ENCODE data around the gene MYO7B. TPM values are rescaled to one million over a fixed set of nuclear protein-coding genes. Genes with fewer than 3 reads are reported as not detected.

The MYO7B gene
- total RNA-seq, 1 experiment from 2014 or later, result 28.0 TPM

DNA sequence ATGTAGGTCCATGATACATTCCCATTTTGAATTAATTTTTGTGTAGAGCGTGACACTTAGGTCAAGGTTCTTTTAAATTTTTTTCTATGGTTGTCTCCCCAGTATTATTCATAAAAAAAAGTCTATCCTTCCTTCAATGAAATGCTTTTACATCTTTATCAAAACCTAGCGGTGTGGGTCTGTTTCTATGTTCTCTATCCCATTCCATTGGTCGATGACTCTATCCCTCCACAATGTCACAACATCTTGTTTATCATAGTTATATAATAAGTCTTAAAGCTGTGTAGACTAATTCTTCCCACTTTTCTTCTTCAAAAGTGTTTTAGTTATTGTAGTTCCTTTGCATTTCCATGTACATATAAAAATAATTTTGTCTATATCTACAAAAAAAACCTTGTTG is 63.2 kb downstream of the MYO7B start:
- POLR2A ChIA-PET (ENCODE audit: unreplicated experiment), result interaction anchor here (0.6 kb wide), 1 partner anchor 271 kb away, joined by 4 read pairs; no protein-coding TSS in a partner anchor
- no peak overlapping the region for H2AFZ ChIP-seq (ENCODE audit: low read length)
- peaks cover 40% of the 10 kb centered on the region for H3K4me1 ChIP-seq (ENCODE audit: insufficient read depth, low read length)
- H3F3A ChIP-seq (ENCODE audit: low read length, unreplicated experiment), result peaks cover 9% of the 10 kb centered on the region
- H3K9ac ChIP-seq (ENCODE audit: low read length), result peak overlapping the region; percentile 32
- no peaks in the 10 kb centered on the region for H3K36me3 ChIP-seq (ENCODE audit: low read depth, low read length)
- no peaks in the 10 kb centered on the region for H4K20me1 ChIP-seq (ENCODE audit: low read length)
- BruUV-seq (replicated peaks), result no TSS peak
- TF ChIP-seq, protein P1, sequence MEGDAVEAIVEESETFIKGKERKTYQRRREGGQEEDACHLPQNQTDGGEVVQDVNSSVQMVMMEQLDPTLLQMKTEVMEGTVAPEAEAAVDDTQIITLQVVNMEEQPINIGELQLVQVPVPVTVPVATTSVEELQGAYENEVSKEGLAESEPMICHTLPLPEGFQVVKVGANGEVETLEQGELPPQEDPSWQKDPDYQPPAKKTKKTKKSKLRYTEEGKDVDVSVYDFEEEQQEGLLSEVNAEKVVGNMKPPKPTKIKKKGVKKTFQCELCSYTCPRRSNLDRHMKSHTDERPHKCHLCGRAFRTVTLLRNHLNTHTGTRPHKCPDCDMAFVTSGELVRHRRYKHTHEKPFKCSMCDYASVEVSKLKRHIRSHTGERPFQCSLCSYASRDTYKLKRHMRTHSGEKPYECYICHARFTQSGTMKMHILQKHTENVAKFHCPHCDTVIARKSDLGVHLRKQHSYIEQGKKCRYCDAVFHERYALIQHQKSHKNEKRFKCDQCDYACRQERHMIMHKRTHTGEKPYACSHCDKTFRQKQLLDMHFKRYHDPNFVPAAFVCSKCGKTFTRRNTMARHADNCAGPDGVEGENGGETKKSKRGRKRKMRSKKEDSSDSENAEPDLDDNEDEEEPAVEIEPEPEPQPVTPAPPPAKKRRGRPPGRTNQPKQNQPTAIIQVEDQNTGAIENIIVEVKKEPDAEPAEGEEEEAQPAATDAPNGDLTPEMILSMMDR (conservative IDR thresholded peaks at IDR 0.05; ENCODE audit: low read depth, low read length), result no peak
- no peak for TF ChIP-seq EZH2phosphoT487 (IDR thresholded peaks at IDR 0.05; ENCODE audit: borderline replicate concordance, low read length)
- TF ChIP-seq EZH2 (IDR thresholded peaks at IDR 0.05; ENCODE audit: low read length, unreplicated experiment), result no peak
- H3K27me3 ChIP-seq (ENCODE audit: low read length), result no peaks in the 10 kb centered on the region
- H3K4me2 ChIP-seq (ENCODE audit: low read length), result peak overlapping the region; percentile 54
- no peak for DNase-seq
- peaks cover 10% of the 10 kb centered on the region; the same call in 1 of the 2 replicates for H3K9me3 ChIP-seq (ENCODE audit: low read length)
- no peaks in the 10 kb centered on the region for H3K9me2 ChIP-seq (replicated peaks; ENCODE audit: low read length)
- 0 out of 2 replicates have a peak overlapping the region, but pooled peaks have one; percentile 18 for H3K4me3 ChIP-seq (ENCODE audit: low read length)
- no peaks in the 10 kb centered on the region for H3K79me2 ChIP-seq (ENCODE audit: low read length)
- peak overlapping the region; percentile 83 for H3K27ac ChIP-seq (ENCODE audit: low read length)
- intact Hi-C loops (cut with micrococcal nuclease), result loop anchor here (2.0 kb wide), 2 partner anchors 16 to 50 kb away; no protein-coding TSS in a partner anchor
- no peak for ATAC-seq
- CTCF ChIA-PET, result interaction anchor here (0.7 kb wide), 1 partner anchor 39 kb away, joined by 3 read pairs; no protein-coding TSS in a partner anchor

DNA sequence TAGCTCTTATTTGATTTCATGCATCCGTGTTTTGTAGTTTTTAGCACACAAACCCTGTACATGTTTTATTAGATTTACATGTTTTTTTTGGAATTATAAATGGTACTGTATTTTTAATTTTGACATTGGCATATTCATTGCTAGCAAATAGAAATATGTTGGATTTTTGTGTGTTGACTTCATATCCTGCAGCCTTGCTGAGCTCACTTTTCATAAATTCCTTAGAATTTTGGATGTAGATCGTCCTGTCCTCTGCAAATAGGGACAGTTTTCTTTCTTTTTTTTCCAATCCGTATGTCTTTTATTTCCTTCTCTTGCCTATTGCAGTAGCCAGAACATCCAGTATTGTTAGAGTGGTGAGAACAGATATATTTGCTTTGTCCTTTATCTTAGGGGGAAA is 63.7 kb downstream of the MYO7B start:
- H4K20me1 ChIP-seq (ENCODE audit: low read length), result no peaks in the 10 kb centered on the region
- POLR2A ChIA-PET (ENCODE audit: unreplicated experiment), result interaction anchor here (0.6 kb wide), 1 partner anchor 272 kb away, joined by 4 read pairs; no protein-coding TSS in a partner anchor

More for the DNA sequence above, 63.7 kb downstream of the MYO7B start:
- ATAC-seq (peak; percentile 13; the same call in 1 of the 2 replicates), DNase-seq (peak; percentile 36)
- H3K4me1 ChIP-seq (ENCODE audit: insufficient read depth, low read length), result peaks cover 40% of the 10 kb centered on the region
- peaks cover 9% of the 10 kb centered on the region for H3F3A ChIP-seq (ENCODE audit: low read length, unreplicated experiment)
- H3K36me3 ChIP-seq (ENCODE audit: low read depth, low read length), result no peaks in the 10 kb centered on the region
- TF ChIP-seq EZH2phosphoT487 (IDR thresholded peaks at IDR 0.05; ENCODE audit: borderline replicate concordance, low read length), result no peak
- TF ChIP-seq, protein P1 (conservative IDR thresholded peaks at IDR 0.05; ENCODE audit: low read depth, low read length), result no peak
- TF ChIP-seq EZH2 (IDR thresholded peaks at IDR 0.05; ENCODE audit: low read length, unreplicated experiment), result no peak
- H2AFZ ChIP-seq (ENCODE audit: low read length), result 0 out of 2 replicates have a peak overlapping the region, but pooled peaks have one; percentile 30
- peak overlapping the region; percentile 83 for H3K27ac ChIP-seq (ENCODE audit: low read length)
- peaks cover 10% of the 10 kb centered on the region; the same call in 1 of the 2 replicates for H3K9me3 ChIP-seq (ENCODE audit: low read length)
- H3K79me2 ChIP-seq (ENCODE audit: low read length), result no peaks in the 10 kb centered on the region
- H3K27me3 ChIP-seq (ENCODE audit: low read length), result no peaks in the 10 kb centered on the region
- CTCF ChIA-PET, result interaction anchor here (0.5 to 0.7 kb wide), 2 partner anchors 38 to 330 kb away, joined by 3 to 5 read pairs; no protein-coding TSS in a partner anchor
- H3K9ac ChIP-seq (ENCODE audit: low read length), result no peak overlapping the region
- no TSS peak for BruUV-seq (replicated peaks)
- intact Hi-C loops (cut with micrococcal nuclease), result loop anchor here (2.0 kb wide), 2 partner anchors 16 to 50 kb away; no protein-coding TSS in a partner anchor
- no peaks in the 10 kb centered on the region for H3K9me2 ChIP-seq (replicated peaks; ENCODE audit: low read length)
- peak overlapping the region; percentile 18 for H3K4me3 ChIP-seq (ENCODE audit: low read length)
- peak overlapping the region; percentile 54 for H3K4me2 ChIP-seq (ENCODE audit: low read length)
